GM20000 (cell line): Measurements from ENCODE around the gene ECI2.

Experiments used
- DNase-seq: peaks from one replicate; pipeline ENCODE4 v3.0.0; 2012; ENCODE audit warnings: low spot score
- CTCF ChIP-seq: IDR thresholded peaks from 2 replicates; pipeline ENCODE4 v1.5.1; 2012; ENCODE audit warnings: mild to moderate bottlenecking, control low read depth; ENCODE audit errors: extremely low read depth, missing control alignments

Gene ECI2

GRCh38 chr6:4066029-4066755 lies 69.2 kb downstream of the ECI2 start:
- no peak for DNase-seq
- no peak for TF ChIP-seq CTCF
